Mesenchymal stem cell (in vitro differentiated cells and primary cell): ENCODE data around the gene OSGIN1.

Source experiments
- DNase-seq: peaks from one replicate; pipeline ENCODE4 v3.0.0-alpha.2; 2013
- H2AFZ ChIP-seq: one replicate; pipeline ENCODE4 v1.6.1; 2013; ENCODE audit warnings: low read depth, mild to moderate bottlenecking, control low read depth, inconsistent platforms, low read length, moderate library complexity
- H2AK5ac ChIP-seq: 2 replicates; pipeline ENCODE4 v1.6.1; 2013; ENCODE audit warnings: low read length, moderate library complexity, mild to moderate bottlenecking, inconsistent platforms; ENCODE audit not compliant: severe bottlenecking
- H2BK120ac ChIP-seq: one replicate; pipeline ENCODE4 v1.6.1; 2013; ENCODE audit warnings: low read depth, mild to moderate bottlenecking, inconsistent platforms, low read length, moderate library complexity
- H2BK12ac ChIP-seq, 2 experiments: one replicate each; pipeline ENCODE4 v1.6.1; 2013; ENCODE audit warnings: inconsistent platforms in 2 of 2, low read length in 2 of 2, mild to moderate bottlenecking in 2 of 2, moderate library complexity in 2 of 2, control low read depth in 1 of 2
- H2BK15ac ChIP-seq: one replicate; pipeline ENCODE4 v1.6.1; 2013; ENCODE audit warnings: mild to moderate bottlenecking, low read depth, inconsistent platforms; ENCODE audit not compliant: poor library complexity, severe bottlenecking
- H2BK5ac ChIP-seq: 2 replicates; pipeline ENCODE4 v1.6.1; 2013; ENCODE audit warnings: low read depth, mild to moderate bottlenecking, low read length, control low read depth, inconsistent platforms; ENCODE audit not compliant: poor library complexity, severe bottlenecking
- H3K14ac ChIP-seq, 2 experiments: one replicate each; pipeline ENCODE4 v1.6.1; 2013; ENCODE audit warnings: inconsistent platforms in 2 of 2, low read length in 2 of 2, control low read depth in 1 of 2, mild to moderate bottlenecking in 1 of 2, moderate library complexity in 1 of 2
- H3K18ac ChIP-seq, 2 experiments: one replicate each; pipeline ENCODE4 v1.6.1; 2013; ENCODE audit warnings: inconsistent platforms in 2 of 2, low read length in 2 of 2, control low read depth in 1 of 2, low read depth in 1 of 2, mild to moderate bottlenecking in 1 of 2
- H3K23ac ChIP-seq, 2 experiments: one replicate each; pipeline ENCODE4 v1.6.1; 2013; ENCODE audit warnings: inconsistent platforms in 2 of 2, low read length in 2 of 2, mild to moderate bottlenecking in 2 of 2, moderate library complexity in 2 of 2, control low read depth in 1 of 2
- H3K27ac ChIP-seq: 2 replicates; pipeline ENCODE4 v1.5.1; 2013; ENCODE audit warnings: mild to moderate bottlenecking, moderate library complexity, low read length, control low read depth, inconsistent platforms; ENCODE audit not compliant: poor library complexity, severe bottlenecking
- H3K27me3 ChIP-seq, 2 experiments: 2 replicates each; pipeline versions ENCODE4 v1.6.1 to v1.7.0; 2013; ENCODE audit warnings: low read length in 2 of 2, mild to moderate bottlenecking in 2 of 2, moderate library complexity in 2 of 2, control low read depth in 1 of 2, inconsistent platforms in 1 of 2; ENCODE audit not compliant: control insufficient read depth in 1 of 2, insufficient read depth in 1 of 2
- H3K36me3 ChIP-seq, 2 experiments: 2 replicates each; pipeline versions ENCODE4 v1.6.1 to v1.7.0; 2013; ENCODE audit warnings: low read length in 2 of 2, control low read depth in 1 of 2, inconsistent platforms in 1 of 2, low read depth in 1 of 2, mild to moderate bottlenecking in 1 of 2; ENCODE audit not compliant: insufficient read depth in 2 of 2, control insufficient read depth in 1 of 2
- H3K4ac ChIP-seq, 2 experiments: one replicate each; pipeline ENCODE4 v1.6.1; 2013; ENCODE audit warnings: inconsistent platforms in 2 of 2, low read length in 2 of 2, mild to moderate bottlenecking in 2 of 2, moderate library complexity in 2 of 2, control low read depth in 1 of 2, low read depth in 1 of 2
- H3K4me1 ChIP-seq: 2 replicates; pipeline ENCODE4 v1.6.1; 2013; ENCODE audit warnings: low read depth, low read length, control low read depth; ENCODE audit not compliant: control insufficient read depth, insufficient read depth
- H3K4me2 ChIP-seq: 2 replicates; pipeline ENCODE4 v1.6.1; 2013; ENCODE audit warnings: low read length, mild to moderate bottlenecking, inconsistent platforms; ENCODE audit not compliant: poor library complexity, severe bottlenecking
- H3K4me3 ChIP-seq, 2 experiments: 2 replicates each; pipeline versions ENCODE4 v1.5.1 to v1.7.0; 2013; ENCODE audit warnings: low read length in 2 of 2, mild to moderate bottlenecking in 2 of 2, control low read depth in 1 of 2, low read depth in 1 of 2; ENCODE audit not compliant: insufficient read depth in 1 of 2
- H3K79me1 ChIP-seq: replicated peaks from 2 replicates; pipeline ENCODE4 v1.6.1; 2013; ENCODE audit warnings: mild to moderate bottlenecking, control low read depth, low read length, inconsistent platforms; ENCODE audit not compliant: poor library complexity, severe bottlenecking
- H3K9ac ChIP-seq: 2 replicates; pipeline ENCODE4 v1.7.0; 2013; ENCODE audit warnings: mild to moderate bottlenecking, low read length, moderate library complexity
- H3K9me3 ChIP-seq: 2 replicates; pipeline ENCODE4 v1.7.0; 2013; ENCODE audit warnings: mild to moderate bottlenecking, low read length; ENCODE audit not compliant: control insufficient read depth
- H4K8ac ChIP-seq: one replicate; pipeline ENCODE4 v1.6.1; 2013; ENCODE audit warnings: inconsistent platforms, mild to moderate bottlenecking, low read length, moderate library complexity
- H4K91ac ChIP-seq: one replicate; pipeline ENCODE4 v1.6.1; 2013; ENCODE audit warnings: mild to moderate bottlenecking, low read length, inconsistent platforms
- WGBS: methylation state at CpG from one replicate; pipeline ENCODE4 v1.1.7; 2013; ENCODE audit warnings: mixed read lengths; 5-methylcytosine and 5-hydroxymethylcytosine counted together

OSGIN1 gene

DNA sequence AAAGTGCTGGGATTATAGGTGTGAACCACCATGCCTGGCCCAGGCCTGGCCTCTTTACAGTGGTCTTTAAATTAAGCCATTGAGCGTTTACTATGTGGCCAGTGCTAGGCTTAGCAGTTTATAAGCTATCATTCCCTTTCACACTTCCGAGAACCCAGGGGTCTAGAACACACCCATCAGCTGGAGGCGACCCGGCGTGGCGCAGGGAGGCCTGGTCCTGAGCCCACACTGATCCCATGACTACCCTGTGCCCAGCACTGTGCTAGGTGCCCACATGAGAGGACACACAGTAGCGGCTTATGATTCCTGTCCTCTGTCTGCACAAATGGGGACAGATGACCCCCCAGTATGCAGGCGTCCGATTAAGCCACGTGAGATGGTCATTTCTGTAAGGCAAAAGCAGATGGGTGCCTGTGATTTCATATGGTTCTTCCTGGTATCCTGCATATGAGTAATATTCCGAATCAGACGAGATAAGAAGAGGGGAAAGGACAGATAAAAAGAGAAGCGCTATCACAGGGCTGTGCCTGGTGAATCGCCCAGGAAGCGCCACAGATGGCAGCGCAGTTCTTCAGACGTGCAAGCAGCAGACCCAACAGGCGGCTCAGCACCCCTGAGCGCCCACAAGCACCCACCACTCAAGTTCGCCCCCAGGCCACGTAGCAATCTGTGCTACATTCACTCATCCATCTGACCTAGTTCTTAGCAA lies 5.3 kb downstream of the OSGIN1 start:
- WGBS: 89% methylated on average over 21 of the region's 21 CpGs
- no peak overlapping the region for H2BK120ac ChIP-seq

DNA sequence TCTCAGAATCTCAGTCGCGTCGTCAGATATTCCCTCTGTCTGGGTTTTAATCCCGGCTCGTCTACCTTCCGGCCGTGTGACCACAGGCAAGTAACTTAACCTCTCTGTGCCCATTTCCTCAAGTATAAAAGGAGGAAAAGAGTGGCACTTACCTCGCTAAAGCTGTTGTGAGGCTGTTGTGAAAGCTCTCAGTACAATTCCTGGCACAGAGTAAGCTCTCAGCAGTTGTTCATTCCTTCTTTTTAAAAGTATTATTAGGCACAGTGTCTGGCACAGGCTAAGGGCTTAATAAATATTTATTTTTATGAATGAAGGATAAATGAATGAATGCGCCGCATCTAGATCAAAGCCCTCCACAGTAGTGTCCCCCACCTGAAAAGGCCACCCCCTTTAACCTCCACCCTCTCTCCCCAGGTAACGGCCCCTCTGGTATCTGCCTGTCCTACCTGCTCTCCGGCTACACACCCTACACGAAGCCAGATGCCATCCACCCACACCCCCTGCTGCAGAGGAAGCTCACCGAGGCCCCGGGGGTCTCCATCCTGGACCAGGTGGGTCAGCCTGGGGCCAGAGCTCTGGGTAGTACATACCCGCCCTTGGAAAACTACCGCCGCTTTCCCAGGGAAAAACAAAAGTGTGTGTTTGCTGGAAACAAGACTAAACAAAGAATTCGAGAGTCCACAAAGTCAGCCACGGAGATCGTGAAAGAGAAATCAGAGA lies 6.0 kb downstream of the OSGIN1 start:
- H3K4me3 ChIP-seq: no peak overlapping the region
- no peak overlapping the region for H3K4ac ChIP-seq
- H4K91ac ChIP-seq: no peak overlapping the region
- no peaks in the 10 kb centered on the region for H3K27me3 ChIP-seq
- no peak overlapping the region for H3K9ac ChIP-seq
- H3K18ac ChIP-seq: no peak overlapping the region
- peaks cover 6% of the 10 kb centered on the region for H3K79me1 ChIP-seq
- H2BK5ac ChIP-seq: no peak overlapping the region
- no peak overlapping the region for H3K4me2 ChIP-seq
- no peak overlapping the region for H2BK120ac ChIP-seq
- H2BK12ac ChIP-seq: no peak overlapping the region
- no peak overlapping the region for H2AFZ ChIP-seq
- H3K36me3 ChIP-seq: peaks cover 43 to 56% of the 10 kb centered on the region in 2 experiments
- H3K23ac ChIP-seq: no peak overlapping the region
- no peak for DNase-seq
- no peaks in the 10 kb centered on the region for H3K9me3 ChIP-seq
- H2BK15ac ChIP-seq: no peak overlapping the region
- no peak overlapping the region for H3K14ac ChIP-seq
- WGBS: 89% methylated on average over 20 of the region's 21 CpGs
- H2AK5ac ChIP-seq: no peak overlapping the region
- no peak overlapping the region for H3K27ac ChIP-seq
- peaks cover 12% of the 10 kb centered on the region for H3K4me1 ChIP-seq
- no peak overlapping the region for H4K8ac ChIP-seq

More for the DNA sequence above, 5.3 kb downstream of the OSGIN1 start:
- DNase-seq: no peak
- Histone ChIP-seq H2BK15ac (no peak overlapping the region), H3K4me3 (no peak overlapping the region), H2AFZ (no peak overlapping the region), H3K4ac (no peak overlapping the region), H3K4me1 (peaks cover 19% of the 10 kb centered on the region), H3K14ac (no peak overlapping the region), H2BK12ac (no peak overlapping the region), H3K18ac (no peak overlapping the region), H4K91ac (no peak overlapping the region), H3K9ac (no peak overlapping the region), H3K27ac (no peak overlapping the region), H3K27me3 (no peaks in the 10 kb centered on the region), H3K23ac (no peak overlapping the region), H3K79me1 (peaks cover 6% of the 10 kb centered on the region), H4K8ac (no peak overlapping the region), H2BK5ac (no peak overlapping the region), H3K4me2 (no peak overlapping the region), H3K9me3 (no peaks in the 10 kb centered on the region), H3K36me3 (peaks cover 36 to 51% of the 10 kb centered on the region in 2 experiments), H2AK5ac (no peak overlapping the region)

DNA sequence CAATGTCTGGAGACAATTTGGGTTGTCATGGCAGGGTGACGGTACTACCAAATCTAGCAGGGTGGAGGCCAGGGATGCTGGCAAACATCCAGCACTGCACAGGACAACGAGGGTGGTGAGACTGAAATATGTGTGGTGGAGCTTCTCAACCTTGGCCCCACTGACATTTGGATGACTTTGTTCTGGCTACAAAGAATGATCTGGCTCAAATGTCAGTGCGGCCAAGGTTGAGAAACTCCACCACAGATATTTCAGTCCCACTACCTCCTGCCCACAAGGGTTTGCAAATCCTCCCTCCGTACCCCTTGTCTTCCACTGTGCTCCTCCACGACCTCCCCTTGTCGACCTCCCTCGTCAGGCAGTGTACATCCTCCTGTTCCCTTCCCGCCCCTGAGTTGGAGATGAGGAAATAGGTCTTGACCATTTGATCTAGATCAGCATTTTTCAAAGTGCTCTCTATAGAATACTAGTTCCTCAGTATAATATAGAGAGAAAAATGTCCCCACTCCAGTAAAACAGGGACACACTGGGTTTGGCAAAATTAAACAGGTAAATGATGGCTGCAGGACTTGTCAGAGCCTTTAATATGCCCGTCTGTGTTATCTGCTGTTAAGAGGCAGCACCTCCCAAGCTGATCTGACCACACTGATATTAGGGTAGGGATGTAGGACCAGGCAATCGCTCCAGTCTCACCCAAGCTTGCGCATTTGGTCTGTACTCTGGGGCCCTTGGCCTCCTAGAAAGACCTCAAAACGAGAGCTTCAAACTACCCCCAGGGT lies 6.8 kb downstream of the OSGIN1 start:
- Histone ChIP-seq H3K4me2 (no peak overlapping the region), H4K8ac (no peak overlapping the region), H2BK5ac (no peak overlapping the region), H3K4ac (no peak overlapping the region), H3K9me3 (no peaks in the 10 kb centered on the region), H4K91ac (no peak overlapping the region), H3K79me1 (peaks cover 4% of the 10 kb centered on the region), H2BK120ac (no peak overlapping the region), H2AFZ (no peak overlapping the region), H3K27me3 (no peaks in the 10 kb centered on the region), H3K4me1 (peaks cover 6% of the 10 kb centered on the region), H3K36me3 (peaks cover 44 to 56% of the 10 kb centered on the region in 2 experiments), H2BK12ac (no peak overlapping the region), H3K18ac (no peak overlapping the region), H3K4me3 (no peak overlapping the region), H3K9ac (no peak overlapping the region), H3K14ac (no peak overlapping the region), H2AK5ac (no peak overlapping the region), H2BK15ac (no peak overlapping the region), H3K23ac (no peak overlapping the region), H3K27ac (no peak overlapping the region)
- no peak for DNase-seq
- 95% methylated on average over 7 of the region's 12 CpGs for WGBS
